Astrocyte of the cerebellum (primary cell): ENCODE measurements around the gene MGAT5.
A peak's percentile ranks its signal among the peaks of the same experiment; 100 is the strongest.

ENCODE experiments used
- DNase-seq: peaks from one replicate; pipeline ENCODE4 v3.0.0-alpha.2; 2011; ENCODE audit warnings: low read depth
- H3K4me3 ChIP-seq: 2 replicates; pipeline ENCODE4 v1.5.1; 2011; ENCODE audit warnings: mild to moderate bottlenecking, low read depth, low read length, moderate library complexity
- in situ Hi-C: cut with HindIII; loops from 2 replicates; pipeline ENCODE4 v1.10.0; 2017; ENCODE audit warnings: low sequenced_read_pairs
- TF ChIP-seq, protein P1 (sequence below): IDR thresholded peaks from 2 replicates; pipeline ENCODE4 v1.5.1; 2012; ENCODE audit warnings: low read length, low read depth, moderate library complexity, mild to moderate bottlenecking; ENCODE audit errors: missing control alignments

Gene MGAT5

GRCh38 chr2:134306521-134306920 is 52.6 kb downstream of the MGAT5 start:
- TF ChIP-seq, protein P1, sequence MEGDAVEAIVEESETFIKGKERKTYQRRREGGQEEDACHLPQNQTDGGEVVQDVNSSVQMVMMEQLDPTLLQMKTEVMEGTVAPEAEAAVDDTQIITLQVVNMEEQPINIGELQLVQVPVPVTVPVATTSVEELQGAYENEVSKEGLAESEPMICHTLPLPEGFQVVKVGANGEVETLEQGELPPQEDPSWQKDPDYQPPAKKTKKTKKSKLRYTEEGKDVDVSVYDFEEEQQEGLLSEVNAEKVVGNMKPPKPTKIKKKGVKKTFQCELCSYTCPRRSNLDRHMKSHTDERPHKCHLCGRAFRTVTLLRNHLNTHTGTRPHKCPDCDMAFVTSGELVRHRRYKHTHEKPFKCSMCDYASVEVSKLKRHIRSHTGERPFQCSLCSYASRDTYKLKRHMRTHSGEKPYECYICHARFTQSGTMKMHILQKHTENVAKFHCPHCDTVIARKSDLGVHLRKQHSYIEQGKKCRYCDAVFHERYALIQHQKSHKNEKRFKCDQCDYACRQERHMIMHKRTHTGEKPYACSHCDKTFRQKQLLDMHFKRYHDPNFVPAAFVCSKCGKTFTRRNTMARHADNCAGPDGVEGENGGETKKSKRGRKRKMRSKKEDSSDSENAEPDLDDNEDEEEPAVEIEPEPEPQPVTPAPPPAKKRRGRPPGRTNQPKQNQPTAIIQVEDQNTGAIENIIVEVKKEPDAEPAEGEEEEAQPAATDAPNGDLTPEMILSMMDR = no peak
- no peak for DNase-seq
- H3K4me3 ChIP-seq = no peak overlapping the region
- in situ Hi-C loops = no loop called here

DNA sequence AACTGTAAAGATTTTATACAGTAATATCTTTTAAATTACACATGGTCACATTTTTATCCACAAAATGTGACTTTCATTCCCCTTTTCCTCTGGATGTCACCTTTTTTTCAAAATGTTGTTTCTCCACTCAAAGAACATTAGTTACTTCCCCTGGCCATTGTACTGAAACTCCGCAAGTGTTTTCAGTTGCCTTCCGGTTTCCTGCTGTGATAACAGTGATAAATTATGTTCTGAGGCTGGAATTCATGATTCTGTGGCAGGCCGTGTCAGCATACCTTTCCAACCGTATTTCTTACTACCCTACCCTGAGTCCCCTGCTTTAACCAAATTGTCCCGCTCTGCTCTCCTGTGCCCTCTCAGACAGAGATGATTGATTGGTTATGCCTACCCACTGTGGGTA is 53.5 kb downstream of the MGAT5 start:
- in situ Hi-C loops = no loop called here
- peak; percentile 6 for DNase-seq
- no peak overlapping the region for H3K4me3 ChIP-seq
- TF ChIP-seq, protein P1 = no peak

DNA sequence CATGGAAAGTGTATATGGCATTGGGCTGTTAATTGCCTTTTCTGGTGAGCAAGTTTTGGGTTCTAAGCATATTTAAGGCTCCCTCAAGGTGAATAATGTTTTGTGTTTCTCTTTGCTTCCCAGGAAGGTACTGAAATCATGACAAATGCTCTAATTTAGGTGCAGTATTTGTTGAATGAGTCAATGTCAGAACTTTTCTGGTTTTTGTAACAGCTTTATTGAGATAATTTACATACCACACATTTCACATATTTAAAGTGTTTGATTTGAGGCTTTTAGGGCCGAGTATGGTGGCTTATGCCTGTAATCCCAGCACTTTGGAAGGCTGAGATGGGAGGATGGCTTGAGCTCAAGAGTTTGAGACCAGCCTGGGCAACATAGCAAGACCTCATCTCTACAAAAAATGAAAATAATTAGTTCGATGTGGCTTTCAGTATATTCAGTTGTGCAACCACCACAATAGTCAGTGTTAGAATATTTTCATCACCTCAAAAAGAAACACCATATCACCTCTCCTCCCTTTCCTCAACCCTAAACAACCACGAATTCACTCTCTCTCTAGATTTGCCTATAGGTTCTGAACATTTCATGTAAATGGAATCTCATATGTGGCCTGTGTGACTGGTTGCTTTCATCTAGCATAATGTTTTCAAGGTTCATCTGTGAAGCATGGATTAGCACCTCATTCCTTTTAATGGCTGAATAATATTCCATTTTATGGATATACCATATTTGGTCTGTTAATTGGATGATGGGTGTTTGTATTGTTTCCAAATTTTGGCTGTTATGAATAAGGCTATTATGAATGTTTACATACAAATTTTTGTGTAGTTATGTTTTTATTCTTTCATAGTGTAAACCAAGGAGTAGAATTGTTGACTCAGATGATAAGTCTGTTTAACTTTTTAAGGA is 54.9 kb downstream of the MGAT5 start:
- TF ChIP-seq, protein P1 = no peak
- in situ Hi-C loops = no loop called here
- DNase-seq = no peak
- H3K4me3 ChIP-seq = no peak overlapping the region

DNA sequence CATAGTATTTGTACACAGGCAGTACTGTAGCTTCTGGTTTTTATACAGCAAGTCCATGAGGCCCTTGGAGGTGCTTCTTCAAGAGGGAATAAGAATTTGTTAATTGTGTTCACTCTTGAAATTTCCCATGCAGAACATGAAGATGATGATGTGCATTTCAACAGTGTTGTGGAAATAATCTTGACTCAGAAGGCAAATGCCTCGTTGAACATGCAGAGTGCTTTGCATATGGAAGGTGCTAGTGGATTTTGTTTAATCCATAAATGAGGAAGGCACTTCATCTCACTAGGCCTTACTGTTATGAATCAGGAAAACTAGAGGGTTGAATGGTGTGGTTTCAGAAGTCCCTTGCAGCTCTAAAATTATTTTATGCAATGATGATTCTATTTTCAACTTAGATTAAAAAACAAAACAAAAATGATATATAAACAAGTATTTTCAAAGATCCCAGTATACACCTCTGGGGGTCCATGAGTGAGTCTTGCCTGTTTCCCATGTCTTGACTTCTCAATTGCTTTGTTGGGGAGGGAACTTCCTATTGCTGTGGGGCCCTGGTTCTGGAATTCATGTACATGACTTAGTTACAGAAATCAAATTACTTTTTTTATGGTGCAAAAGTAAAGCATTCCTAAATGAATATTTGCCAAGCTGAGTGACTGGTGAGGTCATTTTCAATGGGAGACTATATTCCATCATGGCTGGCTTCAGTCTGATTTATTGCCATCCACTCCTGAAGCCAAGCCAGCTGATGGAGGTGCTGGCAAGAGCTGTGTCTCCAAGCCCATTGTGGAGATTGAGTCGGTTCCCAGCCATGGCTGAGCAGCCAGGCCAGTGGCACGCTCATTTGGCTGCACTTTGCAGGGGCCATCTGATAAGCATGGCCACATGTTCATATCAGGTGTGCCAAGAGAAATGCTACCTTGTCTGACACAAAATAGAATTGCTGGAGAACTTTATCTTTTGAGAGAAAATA is 56.5 kb downstream of the MGAT5 start:
- in situ Hi-C loops = no loop called here
- H3K4me3 ChIP-seq = no peak overlapping the region
- no peak for DNase-seq
- TF ChIP-seq, protein P1 = no peak

GRCh38 chr2:134312482-134312881 is 58.6 kb downstream of the MGAT5 start:
- no peak for DNase-seq
- TF ChIP-seq, protein P1 = no peak
- H3K4me3 ChIP-seq = no peak overlapping the region
- in situ Hi-C loops = no loop called here

- in situ Hi-C loops = no loop called here
- no peak overlapping the region for H3K4me3 ChIP-seq
- TF ChIP-seq, protein P1 = no peak
- no peak for DNase-seq
Observed at GRCh38 chr2:134314202-134314601, 60.3 kb downstream of the MGAT5 start.
